Colon (tissue), 2 donors: ENCODE results near the gene OR6X1.

ENCODE experiments used
- FAIRE-seq: peaks from 2 replicates; lab custom pipeline; 2012; peaks lifted over from hg19 to GRCh38; lab: Jason Lieb, UNC
- donor health status: control.
- donor health status: control.

The OR6X1 gene

GRCh38 chr11:123754101-123754568, at the start of gene OR6X1:
TSS of gene OR6X1 (minus strand) at chr11:123754518. CDS start at chr11:123754518, 0 bp downstream.
- no peak for FAIRE-seq

- no peak for FAIRE-seq
Observed at GRCh38 chr11:123801765-123802164, 47.4 kb upstream of the OR6X1 start.

- FAIRE-seq, result no peak
Observed at GRCh38 chr11:123800036-123800435, 45.7 kb upstream of the OR6X1 start.

GRCh38 chr11:123799438-123799837, 45.1 kb upstream of the OR6X1 start:
- FAIRE-seq, result no peak

GRCh38 chr11:123798513-123799252, 44.4 kb upstream of the OR6X1 start:
- FAIRE-seq, result no peak

- FAIRE-seq, result no peak
Observed at GRCh38 chr11:123798079-123798478, 43.8 kb upstream of the OR6X1 start.

- no peak for FAIRE-seq
Observed at GRCh38 chr11:123797541-123797940, 43.2 kb upstream of the OR6X1 start.

GRCh38 chr11:123797114-123797513, 42.8 kb upstream of the OR6X1 start:
- no peak for FAIRE-seq

- no peak for FAIRE-seq
Observed at GRCh38 chr11:123796226-123796625, 41.9 kb upstream of the OR6X1 start.

- FAIRE-seq, result no peak
Observed at GRCh38 chr11:123783536-123783935, 29.2 kb upstream of the OR6X1 start.

GRCh38 chr11:123778511-123778910, 24.2 kb upstream of the OR6X1 start:
- no peak for FAIRE-seq

- no peak for FAIRE-seq
Observed at GRCh38 chr11:123775715-123776549, 21.6 kb upstream of the OR6X1 start.

GRCh38 chr11:123775289-123775688, 21.0 kb upstream of the OR6X1 start:
- no peak for FAIRE-seq

GRCh38 chr11:123773959-123774358, 19.6 kb upstream of the OR6X1 start:
- FAIRE-seq, result no peak

- no peak for FAIRE-seq
Observed at GRCh38 chr11:123773026-123773425, 18.7 kb upstream of the OR6X1 start.

GRCh38 chr11:123771664-123772063, 17.3 kb upstream of the OR6X1 start:
- no peak for FAIRE-seq

- FAIRE-seq, result no peak
Observed at GRCh38 chr11:123770712-123771111, 16.4 kb upstream of the OR6X1 start.

GRCh38 chr11:123765601-123766000, 11.3 kb upstream of the OR6X1 start:
- no peak for FAIRE-seq

GRCh38 chr11:123762422-123762821, 8.1 kb upstream of the OR6X1 start:
- FAIRE-seq, result no peak

GRCh38 chr11:123760894-123761293, 6.6 kb upstream of the OR6X1 start:
- no peak for FAIRE-seq

- no peak for FAIRE-seq
Observed at GRCh38 chr11:123757976-123758375, 3.7 kb upstream of the OR6X1 start.

GRCh38 chr11:123755813-123756212, 1.5 kb upstream of the OR6X1 start:
- FAIRE-seq, result no peak

GRCh38 chr11:123755344-123755743, 1.0 kb upstream of the OR6X1 start:
- FAIRE-seq, result no peak
